ENCODE data around the gene ZNF488.

Gene ZNF488

GRCh38 chr10:47323087-47323486 lies 61.0 kb downstream of the ZNF488 start:
- H3K4me3 Mint-ChIP-seq, result no peak overlapping the region
- H3K27me3 Mint-ChIP-seq (ENCODE audit: low read depth), result peaks cover 6% of the 10 kb centered on the region
- H3K36me3 Mint-ChIP-seq (ENCODE audit: low read depth), result no peaks in the 10 kb centered on the region
- H3K27ac Mint-ChIP-seq, result no peak overlapping the region
- no peaks in the 10 kb centered on the region for H3K9me3 Mint-ChIP-seq
- H3K4me1 Mint-ChIP-seq (ENCODE audit: low read depth), result no peaks in the 10 kb centered on the region
- DNase-seq (ENCODE audit: low spot score), result no peak

GRCh38 chr10:47322300-47323061 lies 61.6 kb downstream of the ZNF488 start, which contains the start of gene GDF2:
TSS of gene GDF2 (plus strand) at chr10:47322454. CDS start at chr10:47322669, 215 bp downstream.
- Mint-ChIP-seq H3K4me3 (no peak within 1 kb of the TSS), H3K4me1 (ENCODE audit: low read depth) (no peaks in the 10 kb centered on the region), H3K36me3 (ENCODE audit: low read depth) (no peaks in the 10 kb centered on the region), H3K27ac (no peak within 1 kb of the TSS), H3K9me3 (no peaks in the 10 kb centered on the region), H3K27me3 (ENCODE audit: low read depth) (peaks cover 6% of the 10 kb centered on the region)
- DNase-seq (ENCODE audit: low spot score), result no peak

GRCh38 chr10:47321521-47322195 lies 62.4 kb downstream of the ZNF488 start:
- Mint-ChIP-seq H3K9me3 (no peaks in the 10 kb centered on the region), H3K27ac (no peak overlapping the region), H3K36me3 (ENCODE audit: low read depth) (no peaks in the 10 kb centered on the region), H3K4me3 (no peak overlapping the region), H3K27me3 (ENCODE audit: low read depth) (peaks cover 6% of the 10 kb centered on the region), H3K4me1 (ENCODE audit: low read depth) (no peaks in the 10 kb centered on the region)
- DNase-seq (ENCODE audit: low spot score), result no peak

- Mint-ChIP-seq H3K4me3 (no peak overlapping the region), H3K36me3 (ENCODE audit: low read depth) (no peaks in the 10 kb centered on the region), H3K27ac (no peak overlapping the region), H3K27me3 (ENCODE audit: low read depth) (peaks cover 6% of the 10 kb centered on the region), H3K9me3 (no peaks in the 10 kb centered on the region), H3K4me1 (ENCODE audit: low read depth) (no peaks in the 10 kb centered on the region)
- DNase-seq (ENCODE audit: low spot score), result no peak
Observed at GRCh38 chr10:47320812-47321211, 63.3 kb downstream of the ZNF488 start.

GRCh38 chr10:47319784-47320183 lies 64.3 kb downstream of the ZNF488 start:
- no peak for DNase-seq (ENCODE audit: low spot score)
- Mint-ChIP-seq H3K4me3 (no peak overlapping the region), H3K36me3 (ENCODE audit: low read depth) (no peaks in the 10 kb centered on the region), H3K4me1 (ENCODE audit: low read depth) (no peaks in the 10 kb centered on the region), H3K9me3 (no peaks in the 10 kb centered on the region), H3K27me3 (ENCODE audit: low read depth) (peaks cover 6% of the 10 kb centered on the region), H3K27ac (no peak overlapping the region)

- no peaks in the 10 kb centered on the region for H3K36me3 Mint-ChIP-seq (ENCODE audit: low read depth)
- no peaks in the 10 kb centered on the region for H3K9me3 Mint-ChIP-seq
- H3K27ac Mint-ChIP-seq, result no peak overlapping the region
- no peaks in the 10 kb centered on the region for H3K4me1 Mint-ChIP-seq (ENCODE audit: low read depth)
- peaks cover 5% of the 10 kb centered on the region for H3K27me3 Mint-ChIP-seq (ENCODE audit: low read depth)
- DNase-seq (ENCODE audit: low spot score), result no peak
- H3K4me3 Mint-ChIP-seq, result no peak overlapping the region
Observed at GRCh38 chr10:47318706-47319105, 65.4 kb downstream of the ZNF488 start.

- Mint-ChIP-seq H3K4me1 (ENCODE audit: low read depth) (peaks cover under 1% of the 10 kb centered on the region), H3K36me3 (ENCODE audit: low read depth) (no peaks in the 10 kb centered on the region), H3K9me3 (no peaks in the 10 kb centered on the region), H3K27me3 (ENCODE audit: low read depth) (peaks cover 5% of the 10 kb centered on the region), H3K4me3 (no peak overlapping the region), H3K27ac (no peak overlapping the region)
- DNase-seq (ENCODE audit: low spot score), result no peak
Observed at GRCh38 chr10:47317251-47317650, 66.8 kb downstream of the ZNF488 start.

GRCh38 chr10:47316131-47316530 lies 68.0 kb downstream of the ZNF488 start:
- H3K4me3 Mint-ChIP-seq, result no peak overlapping the region
- H3K36me3 Mint-ChIP-seq (ENCODE audit: low read depth), result no peaks in the 10 kb centered on the region
- no peaks in the 10 kb centered on the region for H3K9me3 Mint-ChIP-seq
- no peak overlapping the region for H3K27ac Mint-ChIP-seq
- H3K27me3 Mint-ChIP-seq (ENCODE audit: low read depth), result peaks cover 3% of the 10 kb centered on the region
- DNase-seq (ENCODE audit: low spot score), result no peak
- peaks cover 12% of the 10 kb centered on the region for H3K4me1 Mint-ChIP-seq (ENCODE audit: low read depth)
